GM18909 (cell line): Measurements from ENCODE around the gene NDUFS8.

Experiments used
- ATAC-seq: cut with Tn5 transposase; IDR thresholded peaks from one replicate; pipeline ENCODE4 v1.9.1; 2021; ENCODE audit warnings: mild to moderate bottlenecking; ENCODE audit not compliant: unreplicated experiment, poor library complexity

Gene NDUFS8

DNA sequence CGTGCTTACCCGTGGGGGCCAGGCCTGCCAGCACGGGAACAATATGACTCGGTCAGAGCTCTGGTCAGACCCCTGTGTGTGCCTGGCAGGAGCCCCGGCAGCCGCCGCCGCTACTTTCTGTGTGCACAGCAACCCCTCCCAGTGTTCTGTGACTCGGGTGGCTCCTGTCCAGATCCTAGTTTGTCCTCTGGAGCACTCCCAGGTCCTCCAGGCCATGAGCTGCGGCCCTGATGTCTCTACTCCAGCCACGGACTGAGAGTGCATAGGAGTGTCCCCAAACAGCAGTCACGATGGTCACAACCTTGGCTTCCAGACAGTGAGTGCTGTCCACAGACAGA is 3.2 kb downstream of the NDUFS8 start:
- no peak for ATAC-seq

DNA sequence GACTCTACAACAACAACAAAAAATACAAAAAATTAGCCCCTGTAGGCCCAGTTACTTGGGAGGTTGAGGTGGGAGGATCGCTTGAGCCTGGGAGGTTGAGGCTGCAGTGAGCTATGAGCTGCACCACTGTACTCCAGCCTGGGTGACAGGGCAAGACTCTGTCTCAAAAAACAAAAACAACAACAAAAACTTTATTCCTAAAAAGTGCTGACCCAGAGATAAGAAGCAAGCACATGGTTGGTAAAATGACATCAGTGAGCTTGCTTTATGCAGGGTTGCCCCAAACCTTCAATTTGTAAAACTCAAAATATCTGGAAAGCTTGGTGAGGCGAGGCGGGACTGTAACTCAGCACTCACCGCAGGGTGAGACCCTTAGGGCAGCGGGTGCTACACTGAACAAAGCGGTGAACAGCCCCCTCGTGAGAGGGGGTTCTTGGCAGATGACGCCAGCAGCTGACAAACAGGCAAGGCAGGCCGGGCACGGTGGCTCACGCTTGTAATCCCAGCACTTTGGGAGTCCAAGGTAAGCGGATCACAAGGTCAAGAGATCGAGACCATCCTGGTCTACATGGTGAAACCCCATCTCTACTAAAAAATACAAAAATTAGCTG is 4.9 kb downstream of the NDUFS8 start:
- no peak for ATAC-seq

DNA sequence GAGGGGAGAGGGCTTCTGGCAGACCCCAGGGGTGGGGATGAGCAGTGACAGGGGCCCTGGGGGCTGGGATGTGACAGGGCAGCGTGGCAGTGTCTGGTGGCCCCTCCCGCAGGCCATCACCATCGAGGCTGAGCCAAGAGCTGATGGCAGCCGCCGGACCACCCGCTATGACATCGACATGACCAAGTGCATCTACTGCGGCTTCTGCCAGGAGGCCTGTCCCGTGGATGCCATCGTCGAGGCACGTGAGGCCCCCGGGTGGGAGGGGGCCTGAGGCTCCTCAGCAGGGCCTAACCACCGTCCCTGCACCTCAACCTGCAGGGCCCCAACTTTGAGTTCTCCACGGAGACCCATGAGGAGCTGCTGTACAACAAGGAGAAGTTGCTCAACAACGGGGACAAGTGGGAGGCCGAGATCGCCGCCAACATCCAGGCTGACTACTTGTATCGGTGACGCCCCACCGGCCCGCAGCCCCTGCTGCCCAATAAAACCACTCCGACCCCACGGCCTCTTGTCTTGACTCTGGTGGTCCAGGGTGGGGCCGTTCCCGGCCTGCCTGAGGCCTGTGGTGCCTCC is 5.7 kb downstream of the NDUFS8 start:
- ATAC-seq = no peak

DNA sequence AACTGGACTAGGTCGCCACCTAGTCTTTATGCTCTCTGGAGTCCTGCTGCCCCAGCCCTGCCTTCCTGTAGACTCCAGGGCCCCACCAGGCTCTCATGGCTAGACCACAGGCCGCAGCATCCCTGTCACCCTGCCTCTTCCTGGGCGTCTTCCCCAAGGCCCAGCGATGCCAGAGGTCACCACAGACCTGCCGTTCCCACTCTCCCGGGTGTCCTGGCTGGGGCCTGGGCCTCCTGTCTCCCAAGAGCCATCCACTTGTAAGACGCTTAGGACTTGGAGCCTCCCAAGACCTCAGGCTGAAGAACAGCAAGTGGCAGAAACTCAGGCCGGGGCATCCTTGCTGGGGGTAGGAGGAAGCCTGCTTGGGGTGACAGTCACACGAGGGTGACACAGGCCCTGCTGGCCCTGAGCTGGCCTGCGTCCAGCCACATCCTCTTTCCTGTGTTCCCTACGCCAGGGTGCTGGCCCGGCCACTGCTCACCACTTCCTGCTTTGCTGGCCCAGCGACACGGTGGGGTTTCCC is 6.3 kb downstream of the NDUFS8 start:
- ATAC-seq = no peak

DNA sequence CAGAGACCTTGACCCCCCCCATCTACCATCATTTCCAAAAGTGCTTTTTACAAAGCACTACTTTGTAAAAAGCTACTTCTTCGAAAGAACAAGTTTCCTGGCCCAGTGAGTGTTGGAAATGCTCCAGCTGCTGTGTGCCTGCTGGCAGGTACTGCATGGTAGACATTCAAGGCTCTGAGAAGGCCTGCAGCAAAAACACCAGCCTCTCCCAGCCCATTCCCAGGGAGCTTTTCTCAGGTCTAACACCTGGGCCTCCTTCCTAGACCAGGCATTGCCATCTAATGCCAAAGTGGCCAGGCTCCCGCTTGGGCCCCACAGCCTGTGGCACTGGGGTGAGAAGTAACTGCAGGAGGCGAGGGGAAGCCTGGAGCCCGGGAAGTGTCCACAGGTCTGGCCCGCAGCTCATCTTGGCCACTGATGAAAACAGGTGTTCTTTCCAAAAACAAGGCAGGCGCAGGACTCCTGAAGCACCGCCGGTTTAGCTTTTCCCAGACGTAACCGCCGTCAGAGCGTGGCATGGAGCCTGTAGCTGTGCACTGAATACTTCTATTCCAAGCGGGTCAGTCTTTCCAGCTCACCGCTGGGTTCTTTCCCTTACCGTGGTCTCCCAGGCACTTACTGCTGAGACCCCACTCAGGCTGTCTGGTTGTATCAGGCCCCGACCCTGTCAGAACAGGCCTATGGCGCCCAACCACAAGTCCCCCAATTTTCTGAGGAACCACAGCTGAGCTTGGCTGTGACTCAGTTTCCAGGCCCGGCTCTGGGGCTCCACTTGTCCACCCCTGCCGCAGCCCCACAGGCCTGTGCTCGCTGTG is 7.1 kb downstream of the NDUFS8 start:
- ATAC-seq = no peak

DNA sequence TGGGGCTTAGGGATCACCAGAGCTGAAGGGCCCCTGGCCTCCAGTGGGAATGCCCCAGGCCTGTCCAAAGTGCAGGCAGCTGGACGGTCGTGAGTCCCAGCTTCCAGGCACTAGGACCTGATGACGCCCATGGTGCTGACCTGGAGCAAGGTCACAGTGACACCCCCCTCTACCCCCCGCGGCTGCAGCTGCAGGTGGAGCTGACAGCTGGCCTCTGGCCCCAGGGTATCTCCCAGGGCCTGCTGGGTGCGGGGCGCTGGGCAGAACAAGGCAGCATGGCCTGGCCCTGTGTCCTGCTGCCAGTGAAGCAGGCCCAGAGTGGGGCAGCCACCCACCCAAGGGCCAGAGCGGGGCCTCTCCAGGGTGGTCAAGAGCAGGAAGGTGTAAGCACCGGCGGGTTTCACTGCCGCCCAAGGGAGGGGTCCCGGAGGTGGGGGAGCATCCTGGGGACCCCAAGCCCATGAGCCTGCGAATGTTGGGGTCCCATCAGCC is 7.8 kb downstream of the NDUFS8 start:
- ATAC-seq = no peak

DNA sequence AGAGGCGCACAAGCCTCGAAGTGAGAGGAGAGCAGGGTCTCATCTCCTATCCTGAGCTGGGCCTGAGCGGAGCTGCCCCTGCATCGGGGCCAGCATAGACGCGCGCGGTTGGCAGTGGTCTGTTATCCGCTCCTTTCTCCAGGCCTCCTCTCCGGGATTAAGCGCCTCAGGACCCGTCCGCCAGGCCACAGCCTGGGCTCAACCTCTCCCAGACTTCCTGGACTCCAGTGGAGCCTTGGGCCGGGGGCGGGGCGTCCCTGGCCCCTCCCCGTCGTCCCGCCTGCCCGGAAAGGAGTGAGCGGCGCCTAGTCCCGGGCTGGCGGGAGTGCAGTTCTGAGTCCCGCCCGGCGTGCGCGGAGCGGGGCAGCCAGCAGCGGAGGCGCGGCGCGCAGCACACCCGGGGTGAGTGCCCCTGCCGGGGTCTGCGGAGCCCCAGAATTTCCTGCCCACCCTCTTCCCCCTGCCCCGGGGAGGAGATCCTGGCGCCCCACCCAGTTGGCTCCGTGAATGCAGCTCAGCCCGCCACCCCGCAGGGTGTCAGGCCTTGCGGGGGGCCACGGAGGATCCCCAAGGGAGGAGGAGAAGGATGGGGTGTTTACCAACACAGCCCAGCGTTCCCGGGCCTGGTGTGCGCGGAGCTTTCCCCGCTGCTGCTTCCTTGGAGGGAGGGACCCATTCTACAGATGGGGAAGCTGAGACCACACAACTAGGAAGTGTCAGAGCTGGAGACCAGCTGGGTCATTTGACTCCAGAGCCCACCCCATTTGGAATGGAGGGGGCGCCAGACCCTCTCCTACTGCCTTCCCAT is 8.4 kb downstream of the NDUFS8 start, which contains the start of gene TCIRG1:
TCIRG1 (plus strand) TSS at position 308 of the 808 bp plus-strand sequence. CDS start 2,247 bp downstream, outside the sequence.
- ATAC-seq = no peak

DNA sequence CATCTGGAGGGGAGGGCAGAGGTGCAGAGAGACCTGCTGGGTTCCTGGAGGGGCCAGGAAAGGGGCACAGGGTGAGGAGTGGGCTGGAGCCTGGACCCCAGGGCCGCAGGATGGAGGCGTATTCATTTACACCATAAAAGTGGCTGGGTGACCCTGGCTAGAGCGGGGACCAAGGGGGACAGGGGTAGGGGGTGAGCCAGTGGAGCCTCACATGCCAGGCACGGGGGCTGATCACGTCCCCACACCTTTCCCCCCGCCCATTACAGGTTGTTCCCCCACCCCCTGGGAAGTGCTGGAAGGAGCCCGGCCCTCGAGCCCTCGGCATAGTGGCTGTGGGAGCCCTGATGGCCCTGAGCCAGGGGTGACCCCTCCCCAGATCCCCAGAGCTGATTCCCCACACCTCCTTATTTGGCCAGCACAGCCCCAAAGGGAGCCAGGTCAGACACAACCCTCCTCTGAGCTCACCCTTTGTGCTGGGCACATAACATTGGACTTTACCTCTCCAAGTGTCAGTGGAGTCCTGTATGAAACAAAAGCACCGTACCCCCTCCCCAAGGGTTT is 9.1 kb downstream of the NDUFS8 start:
- ATAC-seq = no peak

DNA sequence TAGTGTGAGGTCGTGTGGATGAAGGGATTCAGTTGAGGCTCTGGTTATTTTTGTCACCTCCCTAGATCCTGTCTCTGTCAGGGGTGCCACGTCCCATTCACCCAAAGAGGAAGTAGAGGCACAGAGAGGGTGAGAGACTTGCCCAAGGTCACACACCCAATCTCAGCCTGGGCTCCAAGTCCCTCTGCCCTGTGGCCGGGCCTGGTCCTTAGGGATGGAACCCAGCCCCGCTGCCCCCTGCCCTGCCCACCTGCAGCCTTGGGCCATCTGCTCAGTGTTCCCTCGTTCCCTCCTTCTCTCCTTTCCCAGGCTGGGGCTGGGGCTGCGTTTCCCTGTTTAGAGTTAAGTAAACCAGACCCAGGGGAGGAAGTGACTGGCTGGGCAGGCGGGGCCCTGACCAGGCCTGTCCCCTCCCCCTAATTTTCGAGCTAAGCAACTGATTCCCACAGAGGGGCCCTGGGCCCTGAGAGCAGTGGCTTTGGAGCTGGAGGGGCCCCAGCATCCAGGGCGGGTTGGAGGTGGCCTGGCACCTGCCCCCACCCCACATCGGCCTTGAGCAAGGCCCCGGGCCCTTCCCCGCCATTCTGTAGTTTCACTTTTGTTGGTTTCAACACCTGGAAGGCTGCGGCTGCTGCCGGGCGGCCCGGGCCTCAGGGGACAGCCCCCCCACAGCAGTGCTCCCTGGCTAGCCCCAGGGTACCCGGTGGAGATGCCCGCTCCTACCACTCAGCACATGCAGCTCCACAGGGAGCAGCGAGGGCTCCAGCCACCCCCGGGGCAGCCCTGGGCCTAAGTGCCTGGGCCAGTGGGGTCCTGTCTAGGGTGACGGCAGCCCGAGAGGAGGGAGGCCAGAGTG is 9.8 kb downstream of the NDUFS8 start:
- peak; percentile 60 for ATAC-seq

DNA sequence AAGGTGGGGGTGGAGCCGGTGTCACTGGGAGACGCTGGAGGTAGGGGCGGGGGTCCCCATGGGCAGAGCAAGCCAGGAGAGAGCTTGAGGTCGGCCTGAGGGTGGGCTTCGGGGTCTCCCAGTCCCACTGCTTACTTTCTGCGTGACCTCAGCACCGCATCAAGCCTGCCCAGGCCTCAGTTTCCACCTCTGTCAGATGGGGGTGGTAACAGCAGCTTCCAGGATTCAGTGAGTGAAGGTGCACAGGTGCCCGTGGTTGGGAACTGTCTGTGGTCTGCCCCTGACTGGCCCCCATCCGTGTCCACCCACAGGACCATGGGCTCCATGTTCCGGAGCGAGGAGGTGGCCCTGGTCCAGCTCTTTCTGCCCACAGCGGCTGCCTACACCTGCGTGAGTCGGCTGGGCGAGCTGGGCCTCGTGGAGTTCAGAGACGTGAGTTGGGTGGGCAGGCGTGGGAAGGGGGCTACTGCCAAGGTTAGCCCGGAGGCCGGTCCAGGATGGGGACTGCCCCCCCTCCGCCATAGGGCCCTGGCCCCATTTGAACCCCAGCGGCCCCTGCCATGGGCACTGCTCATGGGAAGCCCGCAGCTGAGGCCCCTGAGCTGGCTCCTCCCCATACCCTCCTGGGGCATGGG is 10.6 kb downstream of the NDUFS8 start:
- no peak for ATAC-seq

DNA sequence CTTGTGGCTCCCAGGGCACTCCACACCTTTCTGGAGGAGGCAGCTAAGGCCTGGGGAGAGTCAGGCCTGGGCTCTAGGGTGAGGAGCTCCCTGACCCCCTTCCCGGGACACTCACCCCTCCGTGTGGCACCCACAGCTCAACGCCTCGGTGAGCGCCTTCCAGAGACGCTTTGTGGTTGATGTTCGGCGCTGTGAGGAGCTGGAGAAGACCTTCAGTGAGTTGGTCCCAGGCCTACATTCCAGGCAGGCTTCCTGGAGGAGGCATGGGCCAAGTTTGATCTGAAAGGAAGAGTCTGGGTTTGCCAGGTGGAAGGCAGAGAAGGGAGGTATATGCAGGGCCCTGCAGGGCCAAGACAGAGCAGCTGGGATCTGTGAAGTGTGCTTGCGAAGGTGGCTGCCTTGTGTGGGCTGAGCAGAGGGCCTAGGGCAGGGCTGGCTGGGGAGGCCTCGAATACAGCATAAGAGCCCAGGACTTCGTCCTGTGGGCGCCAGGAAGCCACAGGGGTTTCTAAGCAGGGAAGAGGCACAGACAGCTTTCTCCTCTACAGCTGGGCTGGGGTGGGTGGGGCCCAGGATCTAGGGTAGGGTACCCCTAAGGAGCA is 11.2 kb downstream of the NDUFS8 start:
- ATAC-seq = no peak

DNA sequence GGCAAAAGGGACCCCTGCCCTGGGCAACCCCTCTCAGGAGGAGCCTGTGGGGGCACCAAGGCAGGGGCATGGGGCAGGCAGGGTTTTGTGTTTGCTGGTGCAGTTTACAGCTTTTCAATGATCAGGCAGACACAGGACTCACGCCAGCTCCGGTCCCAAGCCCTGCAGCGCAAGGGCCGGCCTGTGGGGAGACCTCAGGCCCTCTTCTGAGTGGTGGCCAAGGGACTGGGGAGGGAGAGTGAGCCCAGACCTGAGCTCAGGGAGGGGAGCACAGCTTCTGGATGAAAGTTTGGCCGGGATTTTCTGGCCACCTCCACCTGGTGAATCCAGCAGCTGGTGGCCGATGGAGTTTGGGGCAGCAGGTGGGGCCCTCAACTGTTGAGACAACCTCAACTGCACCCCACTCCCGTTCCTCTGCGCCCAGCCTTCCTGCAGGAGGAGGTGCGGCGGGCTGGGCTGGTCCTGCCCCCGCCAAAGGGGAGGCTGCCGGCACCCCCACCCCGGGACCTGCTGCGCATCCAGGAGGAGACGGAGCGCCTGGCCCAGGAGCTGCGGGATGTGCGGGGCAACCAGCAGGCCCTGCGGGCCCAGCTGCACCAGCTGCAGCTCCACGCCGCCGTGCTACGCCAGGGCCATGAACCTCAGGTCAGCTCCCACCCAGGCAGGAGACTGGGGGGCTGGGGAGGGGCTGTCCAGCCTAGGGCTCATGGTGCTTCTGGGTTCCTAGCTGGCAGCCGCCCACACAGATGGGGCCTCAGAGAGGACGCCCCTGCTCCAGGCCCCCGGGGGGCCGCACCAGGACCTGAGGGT is 11.9 kb downstream of the NDUFS8 start:
- no peak for ATAC-seq

DNA sequence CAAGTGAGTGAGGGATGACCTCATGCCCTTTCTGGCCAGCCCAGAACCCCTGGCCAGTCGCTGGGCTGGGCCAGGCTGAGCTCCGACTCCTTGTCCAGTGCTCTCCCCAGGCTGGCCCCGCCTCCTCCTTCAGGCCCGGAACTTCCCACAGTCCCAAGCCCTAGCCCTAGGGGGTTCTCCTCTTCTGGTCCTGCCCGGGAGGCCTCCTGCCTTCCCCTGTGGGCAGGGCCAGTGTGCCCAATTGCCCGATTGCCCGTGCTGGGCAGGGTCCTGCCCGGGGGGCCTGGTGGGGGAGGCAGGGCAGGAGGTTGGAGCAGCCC is 12.5 kb downstream of the NDUFS8 start:
- ATAC-seq = no peak

DNA sequence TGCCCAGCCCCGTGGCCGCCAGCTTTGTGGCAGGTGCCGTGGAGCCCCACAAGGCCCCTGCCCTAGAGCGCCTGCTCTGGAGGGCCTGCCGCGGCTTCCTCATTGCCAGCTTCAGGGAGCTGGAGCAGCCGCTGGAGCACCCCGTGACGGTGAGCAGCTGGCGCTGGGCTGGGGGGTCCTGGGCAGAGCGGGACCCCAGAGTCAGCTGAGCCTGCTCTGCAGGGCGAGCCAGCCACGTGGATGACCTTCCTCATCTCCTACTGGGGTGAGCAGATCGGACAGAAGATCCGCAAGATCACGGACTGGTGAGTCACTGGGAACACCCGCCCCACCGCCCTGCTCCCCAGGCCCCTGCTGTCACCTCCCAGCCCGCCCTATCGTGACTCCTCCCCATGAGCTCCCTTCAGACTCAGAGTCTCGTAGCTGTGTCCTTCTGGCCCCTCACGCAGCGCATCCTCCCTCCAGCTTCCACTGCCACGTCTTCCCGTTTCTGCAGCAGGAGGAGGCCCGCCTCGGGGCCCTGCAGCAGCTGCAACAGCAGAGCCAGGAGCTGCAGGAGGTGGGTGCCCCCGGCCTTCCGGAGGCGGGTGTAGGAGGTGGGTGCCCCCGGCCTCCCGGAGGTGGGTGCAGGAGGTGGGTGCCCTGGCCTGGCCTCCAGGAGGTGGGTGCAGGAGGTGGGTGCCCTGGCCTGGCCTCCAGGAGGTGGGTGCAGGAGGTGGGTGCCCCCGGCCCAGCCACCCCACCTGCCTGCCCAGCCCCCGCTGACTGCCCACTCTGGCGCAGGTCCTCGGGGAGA is 13.1 kb downstream of the NDUFS8 start:
- ATAC-seq = no peak

DNA sequence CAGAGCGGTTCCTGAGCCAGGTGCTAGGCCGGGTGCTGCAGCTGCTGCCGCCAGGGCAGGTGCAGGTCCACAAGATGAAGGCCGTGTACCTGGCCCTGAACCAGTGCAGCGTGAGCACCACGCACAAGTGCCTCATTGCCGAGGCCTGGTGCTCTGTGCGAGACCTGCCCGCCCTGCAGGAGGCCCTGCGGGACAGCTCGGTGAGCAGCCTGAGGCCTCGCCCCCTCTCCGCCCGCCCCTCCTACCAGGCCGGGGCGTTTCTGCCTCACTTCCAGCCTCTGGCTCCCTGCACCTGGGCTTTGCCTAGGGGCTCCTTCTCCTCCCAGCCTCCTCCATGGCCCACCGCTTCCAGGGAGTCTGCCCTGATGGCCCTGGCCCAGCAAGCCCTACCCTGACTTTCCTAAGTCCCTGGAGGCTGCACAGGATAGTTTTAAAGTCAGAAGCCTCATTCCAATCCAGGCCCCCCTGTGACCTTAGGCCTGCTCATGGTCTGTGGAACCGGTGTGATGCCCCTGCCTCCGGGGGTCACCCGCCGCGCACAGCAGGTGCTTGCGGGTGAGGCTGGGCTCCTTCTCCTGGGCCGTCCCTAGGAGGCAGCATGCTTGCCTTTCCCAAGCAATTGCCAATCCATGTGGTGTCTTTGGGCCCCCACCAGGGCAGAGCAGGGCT is 13.8 kb downstream of the NDUFS8 start:
- ATAC-seq = no peak

DNA sequence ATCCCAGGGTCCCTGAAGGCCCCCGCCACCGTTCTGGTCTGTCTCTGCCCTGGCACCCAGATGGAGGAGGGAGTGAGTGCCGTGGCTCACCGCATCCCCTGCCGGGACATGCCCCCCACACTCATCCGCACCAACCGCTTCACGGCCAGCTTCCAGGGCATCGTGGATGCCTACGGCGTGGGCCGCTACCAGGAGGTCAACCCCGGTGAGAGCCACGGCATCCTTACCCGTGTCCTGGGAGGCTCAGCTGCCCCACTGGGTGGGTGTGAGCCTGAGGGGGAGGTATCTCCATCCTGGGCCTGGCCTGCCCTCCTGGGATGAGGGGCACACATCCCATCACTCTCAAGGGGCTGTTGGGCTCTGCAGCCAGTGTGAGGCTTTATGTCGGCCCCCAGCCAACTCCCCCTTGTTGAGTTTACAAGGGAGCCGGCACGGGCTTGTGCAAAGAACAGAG is 14.4 kb downstream of the NDUFS8 start:
- no peak for ATAC-seq
